Muscle layer of colon (tissue), 2 donors: Measurements from ENCODE around the gene DBH.
"Not testable (repeated sequence)": the region's sequence is repeated elsewhere in the genome, so short reads cannot be mapped to it uniquely, and the experiment has no call there.

Experiments used
- H3K27ac ChIP-seq: one replicate; pipeline ENCODE4 v1.7.0; 2013; ENCODE audit warnings: low read depth, mild to moderate bottlenecking, low read length, moderate library complexity
- H3K27me3 ChIP-seq, 2 donors: one replicate each; pipeline ENCODE4 v1.7.0; 2013; ENCODE audit warnings: low read length in 2 of 2, mild to moderate bottlenecking in 2 of 2; ENCODE audit not compliant: insufficient read depth in 2 of 2, control insufficient read depth in 1 of 2
- H3K36me3 ChIP-seq: one replicate; pipeline ENCODE4 v1.7.0; 2013; ENCODE audit warnings: mild to moderate bottlenecking, low read length; ENCODE audit not compliant: insufficient read depth
- H3K4me1 ChIP-seq: one replicate; pipeline ENCODE4 v1.7.0; 2013; ENCODE audit warnings: mild to moderate bottlenecking, low read length; ENCODE audit not compliant: insufficient read depth
- H3K4me3 ChIP-seq, 2 donors: one replicate each; pipeline ENCODE4 v1.7.0; 2013; ENCODE audit warnings: low read length in 2 of 2, low read depth in 1 of 2, mild to moderate bottlenecking in 1 of 2, moderate library complexity in 1 of 2
- H3K9ac ChIP-seq: one replicate; pipeline ENCODE4 v1.7.0; 2013; ENCODE audit warnings: low read length
- H3K9me3 ChIP-seq: one replicate; pipeline ENCODE4 v1.7.0; 2013; ENCODE audit warnings: mild to moderate bottlenecking, low read length
- donor health status: abdominal sarcoma.
- donor health status: Adenocarcinoma of cecum.

The DBH gene

DNA sequence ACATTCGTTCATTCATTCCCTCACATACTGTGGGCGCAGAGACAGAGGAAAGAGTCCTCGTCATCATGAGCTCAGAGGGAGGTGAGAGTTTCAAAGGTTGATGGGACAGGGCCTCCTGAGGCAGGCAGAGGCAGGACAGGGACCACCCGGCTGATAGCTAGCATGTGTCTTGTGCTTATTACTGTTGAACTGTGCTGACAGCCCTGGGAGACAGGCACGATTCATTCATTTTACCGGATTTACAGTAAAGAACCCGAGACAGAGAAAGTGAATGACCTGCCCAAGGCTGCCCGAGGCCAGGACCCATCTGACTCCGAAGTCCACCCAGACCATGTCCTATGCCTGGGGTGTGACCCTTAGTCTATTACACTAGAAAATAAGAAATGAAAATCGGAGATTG is 22.1 kb upstream of the DBH start:
- no peak overlapping the region for H3K4me3 ChIP-seq

DNA sequence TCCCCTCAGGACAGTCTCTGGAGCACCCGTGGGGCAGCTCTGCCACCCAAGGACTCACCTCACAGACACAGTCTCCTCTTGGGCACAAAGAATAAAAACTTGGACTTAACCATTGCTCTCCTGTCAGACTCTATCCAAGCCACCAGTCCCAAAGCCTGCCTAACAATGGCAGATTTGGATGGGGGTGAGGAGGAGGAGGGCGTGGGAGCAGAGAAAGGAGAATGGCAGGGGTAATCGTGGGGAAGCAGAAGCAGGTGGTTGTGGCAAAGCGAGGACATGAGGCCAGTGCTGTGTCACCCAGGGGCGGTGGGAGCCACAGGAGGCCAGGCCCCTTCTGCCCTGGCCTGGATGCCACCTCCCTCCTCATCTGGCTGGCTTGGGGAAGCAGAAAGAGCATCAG is 21.5 kb upstream of the DBH start:
- Histone ChIP-seq H3K36me3 (no peaks in the 10 kb centered on the region), H3K27ac (no peak overlapping the region), H3K9me3 (no peaks in the 10 kb centered on the region), H3K9ac (no peak overlapping the region), H3K4me3 (no peak overlapping the region), H3K27me3 (peaks cover 13 to 19% of the 10 kb centered on the region in 2 donors), H3K4me1 (no peaks in the 10 kb centered on the region)

More for the DNA sequence above, 22.1 kb upstream of the DBH start:
- Histone ChIP-seq H3K4me1 (no peaks in the 10 kb centered on the region), H3K9ac (no peak overlapping the region), H3K36me3 (no peaks in the 10 kb centered on the region), H3K27me3 (peaks cover 14 to 22% of the 10 kb centered on the region in 2 donors), H3K27ac (no peak overlapping the region), H3K9me3 (no peaks in the 10 kb centered on the region)

DNA sequence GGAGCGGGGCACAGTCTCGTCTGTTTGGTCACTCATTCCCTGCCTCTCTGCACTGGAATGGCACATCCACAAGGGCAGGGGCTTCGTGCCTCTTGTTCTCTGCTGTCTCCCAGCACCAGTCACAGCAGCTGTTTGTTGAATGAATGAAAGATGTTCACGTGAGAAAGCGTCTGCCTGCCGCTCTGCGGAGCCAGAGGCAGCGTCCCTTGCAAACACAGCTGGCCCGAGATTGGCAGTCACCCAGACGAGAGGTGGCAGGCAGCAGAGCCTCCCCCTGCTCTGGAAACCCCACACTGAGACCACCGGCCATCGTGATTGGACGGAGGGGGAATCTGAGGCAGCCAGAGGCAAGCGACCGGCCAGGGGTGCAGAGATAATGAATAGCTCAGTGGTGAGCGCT is 21.0 kb upstream of the DBH start:
- H3K9me3 ChIP-seq: no peaks in the 10 kb centered on the region
- no peak overlapping the region for H3K4me3 ChIP-seq
- H3K27ac ChIP-seq: no peak overlapping the region
- H3K9ac ChIP-seq: no peak overlapping the region
- H3K27me3 ChIP-seq: peaks cover 9 to 15% of the 10 kb centered on the region in 2 donors
- no peaks in the 10 kb centered on the region for H3K36me3 ChIP-seq
- H3K4me1 ChIP-seq: no peaks in the 10 kb centered on the region

DNA sequence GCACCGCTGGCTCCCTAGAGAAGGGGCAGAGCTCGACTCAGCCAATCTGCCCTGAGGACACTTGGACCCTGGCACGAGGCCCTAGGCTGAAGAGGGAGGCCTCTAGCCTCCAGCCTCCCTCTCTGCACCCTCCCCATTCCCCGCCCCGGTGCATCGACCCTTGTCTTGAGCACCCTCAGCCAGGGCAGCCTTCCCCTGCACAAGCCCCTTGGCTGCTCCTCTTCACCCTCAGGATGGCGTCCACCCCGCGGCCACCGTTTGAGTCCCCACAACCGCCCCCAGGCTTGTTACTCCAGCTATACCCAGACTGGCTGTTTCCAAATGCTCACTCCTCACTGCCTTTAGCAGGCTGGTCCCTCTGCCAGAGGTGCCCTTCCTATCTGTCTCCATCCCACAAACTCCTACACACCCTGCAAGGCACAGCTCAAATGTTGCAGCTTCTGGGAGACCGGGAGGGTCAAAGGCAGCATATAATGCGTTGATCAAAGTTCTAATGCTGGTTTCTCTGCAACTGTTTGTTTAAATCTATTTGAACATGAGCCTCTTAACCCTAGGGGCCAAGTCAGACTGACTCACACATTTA is 20.5 kb upstream of the DBH start:
- Histone ChIP-seq H3K4me1 (no peaks in the 10 kb centered on the region), H3K9me3 (no peaks in the 10 kb centered on the region), H3K36me3 (no peaks in the 10 kb centered on the region), H3K27ac (no peak overlapping the region), H3K27me3 (peaks cover 9 to 11% of the 10 kb centered on the region in 2 donors), H3K4me3 (no peak overlapping the region), H3K9ac (no peak overlapping the region)

DNA sequence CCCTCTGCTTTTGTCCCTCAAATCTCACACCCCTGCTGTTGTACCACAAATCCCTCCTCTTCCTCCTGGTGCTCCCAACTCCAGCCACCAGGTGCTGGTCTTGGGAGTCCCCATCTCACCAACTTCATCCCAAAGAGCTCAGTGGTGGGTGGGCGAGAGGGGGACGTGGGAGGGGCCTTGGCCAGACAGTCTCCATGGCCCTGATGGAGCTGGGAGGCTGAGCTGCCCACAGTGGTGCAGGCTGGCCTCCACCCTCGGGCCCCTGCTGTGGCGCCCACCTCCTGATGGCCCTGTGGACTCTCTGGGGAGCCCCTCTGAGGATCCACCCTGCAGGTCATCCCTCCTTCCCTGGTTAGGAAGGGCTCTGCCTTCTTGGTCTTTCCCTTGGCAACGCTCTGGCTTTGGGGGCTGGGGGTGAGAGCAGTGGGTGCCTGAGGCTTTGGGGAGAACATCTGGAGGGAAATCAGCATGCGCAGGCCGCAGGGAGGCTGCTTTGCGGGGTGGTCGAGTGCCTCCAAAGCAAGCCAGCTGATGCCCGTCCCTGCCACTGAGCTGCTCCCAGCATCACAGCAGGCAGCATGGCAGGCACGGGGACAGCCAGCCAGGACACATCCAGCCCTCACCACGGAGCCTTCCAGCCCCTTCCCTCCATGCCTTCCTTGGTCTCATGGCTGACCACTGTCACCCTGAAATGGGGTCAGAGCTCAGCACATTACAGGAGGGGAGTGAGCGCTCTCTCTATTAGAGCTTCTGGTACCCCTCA is 19.3 kb upstream of the DBH start:
- Histone ChIP-seq H3K4me3 (no peak overlapping the region), H3K27me3 (peaks cover 4 to 5% of the 10 kb centered on the region in 2 donors), H3K9ac (no peak overlapping the region), H3K4me1 (no peaks in the 10 kb centered on the region), H3K27ac (no peak overlapping the region), H3K36me3 (no peaks in the 10 kb centered on the region), H3K9me3 (no peaks in the 10 kb centered on the region)

DNA sequence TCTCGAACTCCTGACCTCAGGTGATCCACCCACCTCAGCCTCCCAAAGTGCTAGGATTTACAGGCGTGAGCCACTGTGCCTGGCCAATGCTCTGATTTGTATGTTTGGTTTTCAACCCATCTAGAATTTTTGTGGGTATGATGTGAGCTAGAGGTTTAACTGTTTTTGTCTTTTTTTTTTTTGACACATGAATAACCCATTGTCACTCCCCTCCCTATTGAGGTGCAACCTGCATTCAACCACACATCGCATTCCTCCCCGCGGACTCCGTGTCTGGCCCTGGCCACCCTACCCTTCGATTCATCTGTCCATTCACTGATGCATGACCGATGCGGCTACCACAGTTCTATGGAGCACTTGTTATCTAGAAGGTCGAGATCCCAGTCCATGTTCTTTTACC is 17.4 kb upstream of the DBH start:
- no peak overlapping the region for H3K4me3 ChIP-seq
- no peak overlapping the region for H3K9ac ChIP-seq
- H3K27ac ChIP-seq: no peak overlapping the region
- no peaks in the 10 kb centered on the region for H3K4me1 ChIP-seq
- H3K9me3 ChIP-seq: no peaks in the 10 kb centered on the region
- no peaks in the 10 kb centered on the region for H3K36me3 ChIP-seq
- peaks cover 4 to 5% of the 10 kb centered on the region in 2 donors for H3K27me3 ChIP-seq

DNA sequence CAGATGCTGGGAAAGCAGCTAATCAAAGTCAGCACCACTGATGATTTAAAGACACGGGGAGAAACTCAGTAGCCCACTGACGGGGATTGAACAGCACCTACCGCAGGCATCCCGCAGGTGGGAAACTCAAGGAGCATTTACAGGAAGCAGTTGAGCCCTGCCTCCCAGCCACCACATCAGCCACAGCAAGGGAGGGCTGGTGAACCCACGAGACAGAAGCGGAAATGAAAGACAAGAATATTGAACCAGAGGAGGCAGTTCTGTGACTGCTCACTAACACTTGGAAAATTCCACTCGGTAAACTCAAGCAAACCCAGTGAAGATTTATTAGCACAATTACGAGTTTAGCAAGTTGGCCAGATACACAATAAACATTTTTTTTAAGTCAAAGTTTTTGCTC is 16.4 kb upstream of the DBH start:
- H3K9ac ChIP-seq: no peak overlapping the region
- H3K27ac ChIP-seq: no peak overlapping the region
- H3K9me3 ChIP-seq: no peaks in the 10 kb centered on the region
- no peak overlapping the region for H3K4me3 ChIP-seq
- H3K27me3 ChIP-seq: peaks cover 4 to 5% of the 10 kb centered on the region in 2 donors
- no peaks in the 10 kb centered on the region for H3K4me1 ChIP-seq
- no peaks in the 10 kb centered on the region for H3K36me3 ChIP-seq

DNA sequence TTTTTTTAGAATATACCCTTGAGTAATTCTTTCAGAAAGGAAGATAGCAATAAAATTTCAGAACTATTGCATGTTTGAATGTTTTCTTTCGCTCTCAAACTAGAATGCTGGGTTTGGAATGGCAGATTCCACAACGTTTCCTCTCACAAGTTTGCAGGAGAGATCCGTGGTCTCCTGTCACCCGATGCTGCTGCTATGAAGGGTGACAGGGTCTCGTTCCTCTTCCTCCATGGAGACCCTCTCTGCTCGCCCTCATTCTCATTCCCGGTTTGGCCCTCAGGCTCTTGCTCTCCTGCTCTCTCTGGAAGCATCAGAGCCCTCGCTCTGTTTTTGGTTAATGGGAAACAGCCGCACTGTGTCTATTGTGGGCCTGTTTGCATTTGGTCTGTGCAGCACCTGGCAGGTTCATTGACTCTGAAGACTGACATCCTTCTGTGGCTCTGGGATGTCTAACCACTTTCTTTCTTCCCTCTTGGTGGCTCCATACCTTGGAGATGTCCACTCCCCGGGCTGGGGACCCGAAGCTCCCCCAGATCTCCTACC is 14.4 kb upstream of the DBH start:
- Histone ChIP-seq H3K27me3 (peaks cover 4 to 5% of the 10 kb centered on the region in 2 donors), H3K9me3 (no peaks in the 10 kb centered on the region), H3K9ac (no peak overlapping the region), H3K4me3 (no peak overlapping the region), H3K4me1 (no peaks in the 10 kb centered on the region), H3K27ac (no peak overlapping the region), H3K36me3 (no peaks in the 10 kb centered on the region)

DNA sequence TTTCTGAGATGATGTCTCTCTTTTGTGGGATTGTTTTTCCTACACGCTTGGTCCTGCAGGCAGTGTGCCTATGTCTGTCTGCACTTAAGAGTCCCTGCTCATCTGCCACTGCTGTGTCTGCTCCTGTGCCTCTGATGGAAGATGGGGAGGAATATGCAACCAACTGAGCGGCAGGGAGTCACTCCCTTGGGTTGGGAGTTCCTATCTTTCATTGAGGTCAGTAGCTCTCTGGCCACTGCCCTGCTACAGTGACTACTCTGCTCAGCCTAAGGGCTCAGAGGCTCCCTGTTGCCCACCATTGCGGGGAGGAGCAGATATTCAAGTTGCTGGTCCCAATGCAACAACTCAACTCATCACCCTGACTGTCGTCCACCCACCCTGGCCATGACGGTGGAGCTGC is 13.6 kb upstream of the DBH start:
- H3K4me3 ChIP-seq: no peak overlapping the region
- no peaks in the 10 kb centered on the region for H3K9me3 ChIP-seq
- H3K27me3 ChIP-seq: peaks cover 4 to 5% of the 10 kb centered on the region in 2 donors
- no peak overlapping the region for H3K9ac ChIP-seq
- no peaks in the 10 kb centered on the region for H3K4me1 ChIP-seq
- H3K27ac ChIP-seq: no peak overlapping the region
- no peaks in the 10 kb centered on the region for H3K36me3 ChIP-seq

DNA sequence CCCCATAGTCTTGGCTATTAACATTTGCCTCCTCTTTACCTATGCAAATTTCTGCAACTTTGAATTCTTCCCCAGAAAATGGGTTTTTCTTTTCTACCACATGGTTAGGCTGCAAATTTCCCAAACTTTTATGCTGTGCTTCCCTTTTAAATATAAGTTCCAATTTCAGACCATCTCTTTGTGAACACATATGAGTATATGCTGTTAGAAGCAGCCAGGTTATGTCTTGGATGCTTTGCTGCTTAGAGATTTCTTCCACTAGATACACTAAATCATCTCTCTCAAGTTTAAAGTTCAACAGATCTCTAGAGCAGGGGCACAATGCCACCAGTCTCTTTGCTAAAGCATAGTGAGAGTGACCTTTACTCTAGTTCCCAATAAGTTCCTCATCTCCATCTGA is 10.2 kb upstream of the DBH start:
- not testable (repeated sequence) for H3K27ac ChIP-seq, H3K27me3 ChIP-seq, H3K36me3 ChIP-seq, H3K9me3 ChIP-seq, H3K9ac ChIP-seq, H3K4me3 ChIP-seq, H3K4me1 ChIP-seq

DNA sequence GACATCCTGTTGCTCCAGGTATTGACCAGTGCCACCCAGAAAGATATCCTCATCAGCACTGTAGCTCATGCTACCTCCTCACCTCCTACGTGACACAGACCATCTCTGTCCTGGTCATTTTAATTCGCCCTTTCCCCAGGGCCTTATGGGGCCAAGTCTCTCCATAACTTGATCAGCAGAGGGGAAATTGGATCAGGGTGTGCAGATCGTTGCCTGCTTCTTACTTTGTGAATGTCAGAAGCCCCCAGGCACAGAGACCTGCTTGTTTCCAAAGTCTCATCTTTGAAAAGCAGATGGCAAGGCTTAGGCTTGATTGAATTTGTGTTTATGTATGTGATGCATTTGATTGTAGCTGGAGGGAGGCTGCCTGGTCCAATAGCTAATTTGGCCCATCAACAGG is 8.8 kb upstream of the DBH start:
- H3K36me3 ChIP-seq: no peaks in the 10 kb centered on the region
- H3K9me3 ChIP-seq: no peaks in the 10 kb centered on the region
- H3K4me1 ChIP-seq: no peaks in the 10 kb centered on the region
- H3K27me3 ChIP-seq: no peaks in the 10 kb centered on the region
- no peak overlapping the region for H3K9ac ChIP-seq
- H3K4me3 ChIP-seq: no peak overlapping the region
- no peak overlapping the region for H3K27ac ChIP-seq

DNA sequence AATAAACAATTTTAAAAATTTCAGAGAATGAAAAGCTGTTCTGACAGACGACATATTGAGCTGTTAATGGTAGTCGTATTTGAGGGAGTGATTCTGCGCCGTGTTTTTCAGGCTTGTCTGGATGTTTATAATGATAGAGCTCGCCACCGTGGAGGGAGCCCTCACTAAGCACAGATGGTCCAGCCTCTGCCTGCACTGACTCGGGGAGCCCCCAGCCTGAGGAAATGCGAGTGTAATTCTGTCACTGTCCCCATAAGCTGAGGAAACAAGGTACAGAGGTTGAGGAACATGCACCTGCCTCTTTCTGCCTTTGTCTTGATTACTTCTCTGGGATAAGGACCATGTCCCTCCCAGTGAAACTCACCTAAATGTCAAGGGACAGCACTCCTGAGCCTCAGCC is 7.4 kb upstream of the DBH start:
- Histone ChIP-seq H3K9ac (no peak overlapping the region), H3K4me3 (no peak overlapping the region), H3K27ac (no peak overlapping the region)

More for the DNA sequence above, 7.4 kb upstream of the DBH start:
- no peaks in the 10 kb centered on the region for H3K36me3 ChIP-seq
- no peaks in the 10 kb centered on the region for H3K9me3 ChIP-seq
- H3K27me3 ChIP-seq: no peaks in the 10 kb centered on the region
- H3K4me1 ChIP-seq: no peaks in the 10 kb centered on the region
